Renal cortical epithelial cell (primary cell): ENCODE results near the gene SLC43A3. TPM values are rescaled to one million over a fixed set of nuclear protein-coding genes. Genes with fewer than 3 reads are reported as not detected.
A peak's percentile ranks its signal among the peaks of the same experiment; 100 is the strongest.

Experiments
- DNase-seq: peaks from one replicate; pipeline ENCODE4 v3.0.0-alpha.2; 2011; ENCODE audit warnings: low read depth
- total RNA-seq: library from RNA; depleted of rRNA; stranded (reverse); fragments of >200 nt; gene quantifications from 2 replicates; pipeline ENCODE4 v1.2.3, GENCODE V29; 2014

The SLC43A3 gene
- total RNA-seq, result 46.4 and 47.9 TPM in 2 replicates

DNA sequence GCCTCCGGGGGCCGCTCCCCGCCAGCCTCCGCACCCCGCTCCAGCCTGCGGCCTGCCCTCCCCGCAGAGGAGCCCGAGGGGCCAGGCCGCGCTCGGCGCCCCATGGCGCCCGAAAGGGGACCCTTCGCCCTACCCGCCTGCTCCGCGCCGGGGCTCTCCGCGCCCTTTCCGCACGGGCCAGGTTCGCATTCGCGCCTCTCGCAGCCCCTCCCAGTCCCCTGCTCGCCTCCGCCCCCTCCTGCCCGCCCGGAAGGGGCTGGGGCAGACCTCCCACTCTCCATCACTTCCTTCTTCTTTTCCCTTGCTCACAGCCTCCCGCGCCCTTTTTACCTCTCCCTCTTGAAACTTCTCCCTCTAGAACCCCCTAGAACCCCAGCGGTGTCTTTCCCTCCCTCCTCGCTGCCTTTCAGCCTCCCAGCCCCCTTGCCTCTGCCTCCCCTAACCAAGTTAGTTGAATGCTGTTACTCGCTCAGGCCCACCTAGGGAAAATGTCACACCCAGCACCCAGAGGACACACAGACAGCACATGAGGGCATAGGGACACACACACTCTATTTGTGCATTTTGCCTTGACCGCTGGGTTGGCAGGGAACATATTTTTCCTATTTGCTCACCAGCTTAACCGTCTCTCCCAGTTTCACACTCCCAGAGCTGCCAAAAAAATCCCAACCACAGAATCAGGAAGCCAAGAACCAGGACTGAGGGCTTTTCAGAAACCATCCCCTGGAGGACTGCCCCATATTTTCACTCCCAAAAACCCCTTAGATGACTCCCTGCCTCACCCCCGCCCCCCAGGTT is at the start of gene SLC43A3:
Gene SLC43A3, minus strand, starts transcription at position 193 of the 798 bp plus-strand sequence. CDS start 949 bp downstream, outside the sequence.
- DNase-seq, result peak; percentile 85

DNA sequence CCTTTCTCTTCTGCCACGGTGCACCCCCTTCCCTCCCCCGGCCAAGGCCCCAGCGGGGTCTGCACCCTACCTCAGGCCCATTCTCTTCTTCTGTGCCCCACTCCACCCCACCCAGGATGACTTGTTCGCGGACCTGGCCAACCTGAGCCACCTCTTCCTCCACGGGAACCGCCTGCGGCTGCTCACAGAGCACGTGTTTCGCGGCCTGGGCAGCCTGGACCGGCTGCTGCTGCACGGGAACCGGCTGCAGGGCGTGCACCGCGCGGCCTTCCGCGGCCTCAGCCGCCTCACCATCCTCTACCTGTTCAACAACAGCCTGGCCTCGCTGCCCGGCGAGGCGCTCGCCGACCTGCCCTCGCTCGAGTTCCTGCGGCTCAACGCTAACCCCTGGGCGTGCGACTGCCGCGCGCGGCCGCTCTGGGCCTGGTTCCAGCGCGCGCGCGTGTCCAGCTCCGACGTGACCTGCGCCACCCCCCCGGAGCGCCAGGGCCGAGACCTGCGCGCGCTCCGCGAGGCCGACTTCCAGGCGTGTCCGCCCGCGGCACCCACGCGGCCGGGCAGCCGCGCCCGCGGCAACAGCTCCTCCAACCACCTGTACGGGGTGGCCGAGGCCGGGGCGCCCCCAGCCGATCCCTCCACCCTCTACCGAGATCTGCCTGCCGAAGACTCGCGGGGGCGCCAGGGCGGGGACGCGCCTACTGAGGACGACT is 49.3 kb upstream of the SLC43A3 start:
- no peak for DNase-seq

DNA sequence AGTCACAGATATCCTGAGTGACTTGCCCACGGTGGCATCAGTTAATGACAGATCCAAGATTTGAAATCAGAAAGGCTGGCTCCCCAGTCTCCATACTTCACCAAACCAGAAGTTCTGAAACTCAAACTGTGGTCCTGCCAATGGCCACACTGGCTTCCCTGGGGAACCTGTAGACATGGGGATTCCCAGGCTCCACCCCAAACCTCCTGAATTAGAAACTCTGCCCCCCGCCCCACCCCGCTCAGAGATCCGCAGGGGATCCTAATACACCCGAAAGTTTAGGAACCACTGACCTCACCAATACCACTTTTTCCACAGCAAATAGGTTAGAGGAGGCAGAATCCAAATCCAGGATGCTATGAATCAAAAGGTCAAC is 48.7 kb upstream of the SLC43A3 start:
- DNase-seq, result no peak

DNA sequence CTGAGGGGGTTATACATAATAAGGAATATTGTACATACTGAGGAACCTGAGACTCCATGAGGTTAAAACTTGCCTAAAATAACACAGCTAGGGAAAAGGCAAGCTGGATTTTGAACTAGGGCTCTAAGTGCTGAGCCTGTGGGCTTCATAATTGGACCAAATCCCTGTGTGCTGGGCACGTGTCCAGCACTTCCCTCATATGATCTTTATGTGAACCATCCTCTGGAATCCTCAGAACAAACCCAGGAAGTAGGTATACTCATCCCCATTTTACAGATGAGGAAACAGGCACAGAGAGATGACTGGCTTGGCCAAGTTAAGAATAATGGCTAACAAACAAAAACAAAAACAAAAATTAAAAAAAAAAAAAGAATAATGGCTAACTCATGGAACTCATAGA is 48.3 kb upstream of the SLC43A3 start:
- DNase-seq, result no peak

DNA sequence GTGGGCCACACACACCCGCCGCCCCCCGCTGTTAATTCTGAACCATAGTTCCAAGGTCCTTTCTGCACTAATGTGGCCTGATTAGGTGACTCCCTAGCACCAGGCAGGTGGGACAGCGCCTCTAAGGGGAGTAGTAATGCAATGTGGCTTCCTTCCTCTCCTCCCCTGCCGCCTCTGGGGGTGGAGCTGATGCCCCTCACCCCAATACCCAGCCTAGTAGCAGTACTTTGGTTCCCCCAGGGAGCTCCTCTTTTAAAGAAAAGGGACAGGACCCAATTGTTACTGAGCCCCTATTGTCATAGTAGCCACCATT is 47.8 kb upstream of the SLC43A3 start:
- no peak for DNase-seq

DNA sequence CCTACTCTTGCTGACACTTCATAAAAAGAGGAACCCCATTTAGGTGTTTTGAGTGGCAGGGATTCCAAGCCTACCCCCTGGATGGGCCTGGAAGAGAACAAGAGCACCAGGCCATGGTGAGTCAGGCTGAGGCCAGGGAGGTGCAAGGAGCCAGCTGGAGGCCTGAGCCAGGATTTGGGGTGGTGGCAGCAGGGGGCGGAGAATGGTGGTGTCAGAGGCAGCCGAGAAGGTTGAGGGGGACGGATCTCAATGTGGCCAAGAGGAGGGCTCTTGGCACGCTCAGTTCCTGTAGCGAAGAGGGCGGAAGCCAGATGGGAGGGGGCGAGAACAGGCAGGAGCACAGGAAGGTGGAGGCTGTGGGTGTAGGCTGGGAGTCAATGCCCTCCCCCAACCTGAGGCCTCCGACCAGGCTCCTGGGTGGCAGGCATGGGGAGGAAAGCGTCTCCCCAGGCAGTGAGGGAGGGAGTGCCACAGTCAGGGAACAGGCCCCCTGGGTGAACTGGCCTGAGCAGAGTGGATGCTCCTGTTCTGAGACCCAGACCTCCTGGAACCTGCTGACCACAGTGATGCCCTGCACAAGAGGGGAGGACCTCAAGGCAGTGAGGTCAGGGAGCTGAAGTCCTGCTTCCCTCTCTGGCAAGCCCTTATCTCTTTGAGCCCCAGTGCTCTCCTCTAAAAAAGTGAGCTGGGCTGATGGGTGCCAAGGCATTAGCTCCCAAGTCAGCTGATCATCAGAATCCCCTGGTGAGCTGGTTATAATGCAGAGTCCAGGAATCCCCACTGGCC is 47.3 kb upstream of the SLC43A3 start:
- DNase-seq, result no peak

DNA sequence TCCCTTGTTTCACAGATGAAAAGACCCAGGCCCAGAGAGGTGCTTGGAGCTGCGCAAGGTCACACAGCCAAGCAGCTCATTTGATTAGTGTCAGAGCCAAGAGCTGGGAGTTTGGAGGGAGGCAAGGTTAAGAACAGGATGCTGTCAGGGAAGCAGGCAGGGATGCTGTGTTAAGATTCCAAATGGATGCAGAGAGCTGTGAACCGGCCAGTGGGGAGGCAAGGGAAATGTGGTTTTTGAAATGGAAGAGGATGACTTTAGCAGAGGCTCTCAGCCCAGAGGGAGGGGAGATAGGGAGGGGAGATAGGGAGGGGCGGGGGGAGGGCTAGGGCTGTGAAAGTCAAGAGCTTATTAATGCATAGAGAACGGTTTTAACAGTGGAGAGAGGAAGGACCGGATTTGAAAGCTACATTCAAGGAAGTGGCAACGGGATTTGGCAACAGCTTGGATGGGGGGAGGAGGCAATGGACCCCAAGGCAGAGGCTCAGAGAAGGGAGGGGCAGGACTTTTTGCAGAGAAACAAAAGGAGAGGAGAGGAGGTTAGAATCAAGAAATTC is 46.4 kb upstream of the SLC43A3 start:
- no peak for DNase-seq

DNA sequence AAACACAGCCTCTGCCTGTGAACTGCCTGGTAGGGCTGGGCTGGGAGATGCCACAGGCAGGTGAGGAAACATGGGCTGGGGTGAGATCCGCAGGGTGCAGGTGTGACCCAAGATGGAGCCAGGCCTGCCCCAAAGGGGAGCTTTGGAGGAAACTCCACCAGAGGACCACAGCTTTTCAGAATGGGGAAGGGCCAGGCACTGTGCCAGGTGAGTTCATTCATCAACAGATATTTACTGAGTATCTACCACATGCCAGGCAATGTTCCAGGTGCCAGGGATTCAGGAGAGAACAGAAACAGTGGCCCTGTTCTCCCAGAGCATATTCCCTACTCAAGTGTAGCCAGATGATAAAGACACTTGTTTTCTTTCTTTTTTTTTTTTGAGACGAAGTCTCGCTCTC is 44.6 kb upstream of the SLC43A3 start:
- DNase-seq, result no peak

DNA sequence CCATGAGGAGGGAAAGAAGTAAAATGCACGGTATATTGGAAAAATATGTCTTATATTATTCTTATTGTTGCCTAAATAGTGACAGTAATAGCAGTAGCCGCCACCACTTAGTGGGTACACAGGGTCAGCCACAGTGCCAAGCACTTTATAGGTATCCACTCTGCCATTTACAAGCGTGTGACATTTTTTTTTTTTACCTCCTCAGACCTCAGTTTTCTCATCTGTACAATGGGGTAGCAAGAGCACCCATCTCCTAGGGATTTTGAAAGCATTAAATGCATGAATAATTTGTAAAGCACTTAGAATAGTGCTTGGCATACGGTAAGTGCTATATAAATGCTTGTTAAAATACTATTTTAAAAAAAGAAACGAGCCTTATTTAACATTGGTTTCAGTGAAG is 42.3 kb upstream of the SLC43A3 start:
- DNase-seq, result no peak

DNA sequence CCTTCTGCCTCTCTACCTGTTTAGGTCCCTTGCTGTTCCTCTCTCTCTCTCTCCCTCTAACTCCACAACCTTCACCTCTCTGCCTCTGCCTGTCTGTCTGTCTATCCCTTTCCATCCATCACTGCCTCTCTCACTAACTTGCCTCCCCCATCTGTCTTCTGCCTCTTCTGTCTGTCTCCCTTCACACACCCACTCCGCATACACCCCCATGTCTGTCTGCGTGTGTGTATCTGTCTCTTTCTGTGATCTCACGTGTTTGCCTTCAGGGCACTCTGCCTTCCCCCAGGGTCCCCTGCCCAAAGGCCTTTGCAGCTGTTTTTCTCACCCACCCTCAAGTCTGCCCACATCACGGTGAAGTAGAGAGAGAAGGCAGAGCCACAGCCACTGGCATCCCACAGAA is 41.4 kb upstream of the SLC43A3 start:
- no peak for DNase-seq

DNA sequence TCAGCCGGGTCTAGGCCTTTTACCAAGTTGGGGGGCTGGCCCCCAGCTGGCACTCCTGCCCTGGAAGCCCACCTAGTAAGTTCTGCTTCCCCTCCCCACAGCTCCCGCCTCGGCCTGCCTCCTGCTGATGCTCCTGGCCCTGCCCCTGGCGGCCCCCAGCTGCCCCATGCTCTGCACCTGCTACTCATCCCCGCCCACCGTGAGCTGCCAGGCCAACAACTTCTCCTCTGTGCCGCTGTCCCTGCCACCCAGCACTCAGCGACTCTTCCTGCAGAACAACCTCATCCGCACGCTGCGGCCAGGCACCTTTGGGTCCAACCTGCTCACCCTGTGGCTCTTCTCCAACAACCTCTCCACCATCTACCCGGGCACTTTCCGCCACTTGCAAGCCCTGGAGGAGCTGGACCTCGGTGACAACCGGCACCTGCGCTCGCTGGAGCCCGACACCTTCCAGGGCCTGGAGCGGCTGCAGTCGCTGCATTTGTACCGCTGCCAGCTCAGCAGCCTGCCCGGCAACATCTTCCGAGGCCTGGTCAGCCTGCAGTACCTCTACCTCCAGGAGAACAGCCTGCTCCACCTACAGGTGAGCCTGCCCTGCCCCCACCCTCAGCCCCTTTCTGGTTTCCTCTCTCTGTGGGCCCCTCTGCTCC is 40.7 kb upstream of the SLC43A3 start:
- DNase-seq, result no peak

DNA sequence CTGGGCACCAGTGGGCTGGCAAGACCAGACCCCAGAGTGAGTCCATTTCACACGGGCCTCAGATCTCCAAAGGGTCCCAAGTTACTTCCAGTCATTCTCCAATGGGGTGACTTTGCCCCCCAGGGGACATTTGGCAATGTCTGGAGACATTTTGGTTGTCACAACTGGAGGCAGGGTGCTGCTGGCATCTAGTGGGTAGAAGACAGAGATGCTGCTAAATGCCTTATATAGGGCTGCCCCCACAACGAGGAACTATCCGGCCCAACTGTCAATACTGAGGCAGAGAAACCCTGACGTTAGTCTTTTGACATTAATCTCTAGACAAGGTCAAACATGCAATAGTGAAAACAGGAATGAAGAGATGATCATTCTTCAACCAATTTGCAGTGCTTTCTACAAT is 39.8 kb upstream of the SLC43A3 start:
- DNase-seq, result no peak

DNA sequence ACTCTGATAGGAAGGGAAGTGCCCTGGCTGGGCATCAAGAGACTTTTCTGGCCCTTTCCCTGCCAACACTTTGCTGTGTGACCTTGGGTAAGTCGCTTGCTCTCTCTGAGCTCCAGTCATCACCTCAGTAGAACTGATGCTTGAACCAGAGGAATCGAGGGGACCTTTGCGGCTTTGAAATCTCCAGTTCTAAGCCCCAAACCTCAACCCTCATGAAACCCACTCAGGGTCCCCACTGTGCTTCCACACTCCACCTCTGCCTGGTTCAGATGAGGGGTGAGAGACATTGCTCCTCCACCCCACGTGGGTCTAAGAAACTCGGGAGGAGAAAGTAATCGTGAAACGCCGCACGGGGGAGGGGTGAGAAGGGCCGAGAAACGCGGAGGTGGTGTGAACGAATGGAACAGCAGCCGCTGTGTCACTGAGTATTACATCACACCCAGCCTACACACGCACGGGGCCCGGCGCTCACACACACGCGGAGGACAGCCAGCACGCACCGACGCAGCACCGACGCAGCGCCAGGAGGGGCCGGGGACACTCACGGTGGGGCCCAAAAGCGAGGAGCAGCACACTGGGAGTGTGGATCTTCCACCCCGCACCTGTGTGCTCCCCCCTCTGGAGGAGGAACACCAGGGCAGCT is 37.7 kb upstream of the SLC43A3 start:
- DNase-seq, result no peak

DNA sequence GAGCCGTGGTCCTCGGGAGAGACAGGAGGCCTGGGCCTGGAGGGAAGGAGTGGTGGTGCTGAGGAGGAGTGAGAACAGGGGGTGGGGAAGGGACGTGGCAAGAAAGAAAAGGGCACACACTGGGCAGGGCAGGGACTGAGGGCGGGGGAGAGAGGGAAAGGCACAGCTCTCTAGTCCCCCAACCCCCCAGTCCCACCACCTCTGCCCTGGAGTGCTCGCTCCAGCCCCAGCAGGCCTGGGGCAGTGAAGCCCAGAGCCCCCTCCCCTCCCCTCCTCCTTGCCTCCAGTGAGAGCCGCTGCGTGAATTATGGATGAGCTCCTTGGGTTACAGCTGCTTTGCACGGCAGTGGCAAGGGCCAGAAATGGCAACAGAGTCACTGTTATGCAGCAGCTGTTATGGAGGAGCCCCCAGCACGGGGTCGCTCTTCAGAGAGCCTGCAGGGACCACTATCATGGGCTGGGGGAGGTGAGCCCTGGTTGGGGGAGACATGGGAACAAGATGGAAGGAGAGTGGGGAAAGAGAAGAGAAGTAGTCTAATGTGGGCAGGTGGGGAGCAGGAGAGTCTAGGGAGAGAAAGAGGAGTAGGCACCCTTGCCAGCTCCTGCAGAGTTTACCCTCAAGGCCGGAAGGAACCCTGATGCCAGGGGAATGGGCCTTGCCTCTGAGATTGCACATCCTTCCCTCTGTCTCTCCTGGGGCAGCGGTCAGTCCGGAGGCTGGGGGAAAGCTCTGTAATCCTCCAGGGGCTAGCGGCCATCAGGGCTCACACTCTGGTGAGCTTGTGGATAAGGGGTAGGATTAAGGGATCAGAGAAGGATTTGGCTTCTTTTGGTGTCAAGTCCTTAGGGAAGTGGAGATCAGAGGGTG is 37.0 kb upstream of the SLC43A3 start:
- DNase-seq, result no peak

DNA sequence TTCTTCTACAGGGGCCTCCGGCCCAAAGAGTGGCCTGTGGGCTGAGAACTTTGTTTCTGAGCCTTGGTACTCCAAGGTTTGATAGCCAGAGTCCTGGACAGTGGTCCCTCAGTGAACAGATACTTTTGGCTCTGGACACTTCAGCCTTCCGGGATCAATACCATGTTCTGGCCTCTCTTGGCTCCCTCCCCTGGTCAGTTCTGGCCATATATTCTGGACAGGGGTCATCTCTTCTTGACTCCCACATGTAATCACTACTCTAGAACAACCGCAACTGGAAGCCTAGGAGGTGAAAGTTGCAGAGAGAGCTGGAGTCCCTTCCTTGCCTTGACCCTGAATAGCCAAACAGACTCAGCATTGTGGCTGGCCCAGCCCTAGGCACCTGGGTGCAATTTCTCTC is 35.7 kb upstream of the SLC43A3 start:
- DNase-seq, result no peak

DNA sequence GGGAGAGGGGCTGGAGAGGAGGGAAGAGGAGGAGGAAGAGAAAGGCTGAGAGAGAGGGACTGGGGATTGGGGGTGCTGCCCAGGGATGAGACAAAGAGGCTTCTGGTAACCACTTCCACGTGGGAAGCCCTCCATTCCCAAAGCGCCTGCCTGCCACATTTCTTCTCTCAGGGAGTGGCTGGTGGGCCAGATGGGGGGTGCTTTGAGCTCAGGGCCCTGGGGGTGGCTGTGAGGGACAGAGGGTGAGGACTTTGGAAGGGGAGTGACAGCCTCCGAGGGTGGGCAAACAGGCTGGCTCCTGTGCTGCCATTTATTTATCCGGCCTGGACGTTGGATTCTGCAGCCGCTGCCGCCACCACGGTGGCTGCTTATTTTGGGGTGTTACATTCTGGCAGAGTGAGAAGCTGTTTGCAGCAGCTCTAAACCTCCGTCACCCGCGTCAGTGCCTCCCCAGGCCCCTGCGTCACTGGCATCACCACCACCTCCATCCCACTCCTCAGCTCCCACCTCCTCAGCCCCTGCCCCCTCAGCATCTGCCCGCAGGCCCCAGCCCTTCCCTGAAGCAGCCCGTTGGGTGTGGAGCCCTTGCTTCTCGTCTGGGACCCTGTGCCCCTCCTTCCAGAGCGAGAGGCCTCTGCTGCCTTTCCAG is 35.0 kb upstream of the SLC43A3 start:
- DNase-seq, result no peak

DNA sequence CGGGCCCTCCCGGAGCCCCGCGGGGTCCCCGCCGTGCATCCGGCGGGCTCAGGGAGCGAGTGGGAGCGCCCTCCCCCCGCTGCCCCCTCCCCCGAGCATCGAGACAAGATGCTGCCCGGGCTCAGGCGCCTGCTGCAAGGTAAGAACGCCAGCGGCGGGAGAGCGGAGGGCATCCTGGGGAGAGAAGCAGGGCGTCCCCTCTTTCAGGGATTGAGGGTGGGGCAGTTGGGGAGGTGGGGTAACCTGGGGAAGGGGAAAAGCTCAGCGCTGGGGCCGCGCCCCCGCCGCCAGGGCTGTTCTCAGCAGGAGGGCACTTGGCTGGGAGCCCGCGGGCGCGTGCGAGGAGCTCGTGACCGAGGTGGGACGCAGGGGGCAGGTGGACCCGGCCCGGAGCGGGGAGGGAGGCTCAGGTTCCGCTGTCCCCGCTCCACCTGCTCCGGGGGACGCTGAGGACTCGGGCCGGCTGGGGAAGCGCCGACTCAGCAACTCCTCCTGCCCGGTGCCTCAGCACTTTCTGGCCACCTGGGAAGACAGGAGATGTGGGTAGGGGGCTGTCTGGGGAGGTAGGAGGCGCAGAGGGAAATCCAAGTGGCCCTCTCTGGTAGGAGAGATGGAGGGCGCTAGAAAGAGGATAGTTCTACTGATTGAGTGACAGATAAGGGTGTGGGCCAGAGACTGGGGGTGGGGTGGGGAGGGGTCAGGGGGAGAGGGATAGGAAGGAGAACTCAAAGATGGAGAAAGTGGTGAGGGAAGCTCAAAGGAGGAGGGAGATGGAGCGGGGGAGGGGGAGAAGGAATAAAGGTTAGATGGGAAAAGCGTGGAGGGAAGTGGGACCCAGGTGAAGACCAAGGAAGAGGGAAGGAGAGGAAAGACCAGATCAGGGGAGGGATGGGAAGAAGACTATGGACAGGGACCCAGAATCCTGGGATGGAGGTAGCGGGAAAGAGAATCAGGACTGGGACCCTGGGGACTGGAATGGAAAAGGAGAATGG is 34.1 kb upstream of the SLC43A3 start:
- no peak for DNase-seq

DNA sequence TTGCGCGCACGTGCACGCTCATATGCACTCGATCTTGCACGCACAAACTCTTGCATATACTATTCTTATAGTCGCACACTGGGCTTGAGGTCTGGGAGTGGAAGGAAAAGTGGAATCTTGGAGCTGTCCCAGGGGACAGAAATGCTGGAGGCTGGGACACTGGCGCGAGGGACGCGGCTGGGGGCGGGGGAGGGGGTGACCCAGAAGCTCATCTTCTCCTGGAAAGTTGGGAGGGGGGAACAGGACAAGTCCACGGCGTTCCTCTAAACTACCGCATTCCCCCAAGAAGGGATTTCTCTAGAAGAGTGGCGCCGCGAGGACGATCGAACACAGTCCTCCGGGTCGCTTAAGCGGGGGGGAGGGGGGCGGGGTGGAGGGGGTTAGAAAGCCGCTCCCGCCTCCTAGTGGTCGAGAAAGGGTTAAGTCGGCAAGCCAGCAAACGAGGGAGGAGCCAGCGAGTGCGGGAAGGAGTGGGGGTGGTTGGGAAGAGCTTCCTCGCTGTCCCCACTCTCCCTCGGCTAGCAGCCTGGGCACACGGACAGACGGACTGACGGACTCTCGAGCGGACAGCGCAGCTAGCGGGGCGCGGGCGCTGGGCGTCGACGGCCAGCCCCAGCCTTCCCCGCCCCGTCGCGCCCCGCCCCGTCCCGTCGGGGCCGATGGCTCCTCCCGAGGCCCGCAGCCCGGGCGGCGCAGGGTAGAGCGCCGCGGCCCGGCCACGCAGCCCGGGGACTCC is 33.3 kb upstream of the SLC43A3 start, which contains the start of gene RTN4RL2:
Gene RTN4RL2, plus strand, starts transcription at position 507 of the 736 bp plus-strand sequence. CDS start 338 bp downstream, outside the sequence.
- DNase-seq, result peak; percentile 15
